Stromal cell of bone marrow (primary cell): ENCODE measurements around the gene ARHGAP18.

ENCODE experiments used
- DNase-seq: peaks from one replicate; pipeline ENCODE4 v3.0.0-alpha.2; 2012; ENCODE audit warnings: low read depth

ARHGAP18 gene

DNA sequence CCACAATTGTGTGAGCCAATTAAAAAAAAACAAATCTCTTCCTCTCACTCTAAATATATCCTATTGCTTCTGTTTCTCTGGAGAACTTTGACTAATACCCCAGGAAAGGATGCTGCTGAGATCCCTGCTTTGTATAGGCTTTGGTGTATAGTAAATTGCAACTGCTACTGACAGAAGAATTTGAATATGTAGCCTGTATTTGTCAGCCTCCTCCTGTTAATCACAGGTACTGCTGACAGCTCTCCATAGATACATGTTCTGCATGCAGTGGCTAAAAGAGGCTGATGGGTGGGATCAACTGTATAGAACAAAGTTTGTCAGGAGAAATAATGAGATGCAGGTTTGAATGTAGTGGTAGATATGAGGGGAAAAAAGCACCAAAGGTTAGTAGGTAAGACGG lies 95.0 kb downstream of the ARHGAP18 start:
- no peak for DNase-seq

- DNase-seq, result no peak
Observed at GRCh38 chr6:129614464-129614863, 95.5 kb downstream of the ARHGAP18 start.

- no peak for DNase-seq
Observed at GRCh38 chr6:129612440-129612839, 97.5 kb downstream of the ARHGAP18 start.

- no peak for DNase-seq
Observed at GRCh38 chr6:129609635-129610034, 100.3 kb downstream of the ARHGAP18 start.

GRCh38 chr6:129608886-129609537 lies 101.0 kb downstream of the ARHGAP18 start:
- no peak for DNase-seq

- DNase-seq, result no peak
Observed at GRCh38 chr6:129607581-129608186, 102.3 kb downstream of the ARHGAP18 start.

GRCh38 chr6:129606664-129607063 lies 103.3 kb downstream of the ARHGAP18 start:
- DNase-seq, result no peak

GRCh38 chr6:129605967-129606366 lies 104.0 kb downstream of the ARHGAP18 start:
- DNase-seq, result no peak

GRCh38 chr6:129605095-129605494 lies 104.9 kb downstream of the ARHGAP18 start:
- no peak for DNase-seq

GRCh38 chr6:129604321-129604720 lies 105.7 kb downstream of the ARHGAP18 start:
- DNase-seq, result no peak

GRCh38 chr6:129603741-129604140 lies 106.2 kb downstream of the ARHGAP18 start:
- no peak for DNase-seq

GRCh38 chr6:129601323-129601722 lies 108.7 kb downstream of the ARHGAP18 start:
- no peak for DNase-seq

- DNase-seq, result no peak
Observed at GRCh38 chr6:129599467-129599866, 110.5 kb downstream of the ARHGAP18 start.

- DNase-seq, result peak; percentile 59
Observed at GRCh38 chr6:129598244-129599187, 111.5 kb downstream of the ARHGAP18 start.

DNA sequence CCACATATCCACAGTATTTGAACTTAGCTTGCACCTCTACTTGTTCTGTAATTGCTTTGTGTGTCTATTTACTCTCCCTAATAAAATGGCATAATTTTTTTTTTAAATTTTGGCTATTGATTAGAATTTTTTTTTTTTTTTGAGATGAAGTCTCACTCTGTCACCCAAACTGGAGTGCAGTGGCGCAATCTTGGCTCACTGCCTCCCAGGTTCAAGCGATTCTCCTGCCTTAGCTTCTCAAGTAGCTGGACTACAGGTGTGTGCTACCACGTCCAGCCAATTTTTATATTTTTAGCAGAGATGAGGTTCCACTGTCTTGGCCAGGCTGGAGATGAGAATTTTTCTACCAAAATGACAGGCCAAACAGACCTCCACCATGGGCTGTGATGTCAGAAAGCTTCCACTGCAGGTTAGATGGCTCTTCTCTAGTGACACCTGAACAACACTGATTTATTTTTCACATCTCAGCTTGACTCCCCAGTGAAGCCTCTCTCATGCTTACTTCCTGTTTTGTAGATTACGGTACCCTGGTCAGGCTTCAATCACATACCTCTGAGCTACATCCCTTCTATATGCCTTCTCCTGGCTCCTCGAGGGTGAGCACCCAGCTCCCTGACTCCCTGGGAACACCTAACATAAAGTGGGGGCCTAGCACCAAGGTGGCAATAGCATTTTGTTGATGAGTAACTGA lies 112.8 kb downstream of the ARHGAP18 start:
- no peak for DNase-seq

GRCh38 chr6:129596522-129596921 lies 113.5 kb downstream of the ARHGAP18 start:
- no peak for DNase-seq

- DNase-seq, result no peak
Observed at GRCh38 chr6:129593233-129593564, 116.8 kb downstream of the ARHGAP18 start.

GRCh38 chr6:129592516-129593232 lies 117.3 kb downstream of the ARHGAP18 start:
- no peak for DNase-seq

- DNase-seq, result peak; percentile 37
Observed at GRCh38 chr6:129590408-129591022, 119.5 kb downstream of the ARHGAP18 start.

DNA sequence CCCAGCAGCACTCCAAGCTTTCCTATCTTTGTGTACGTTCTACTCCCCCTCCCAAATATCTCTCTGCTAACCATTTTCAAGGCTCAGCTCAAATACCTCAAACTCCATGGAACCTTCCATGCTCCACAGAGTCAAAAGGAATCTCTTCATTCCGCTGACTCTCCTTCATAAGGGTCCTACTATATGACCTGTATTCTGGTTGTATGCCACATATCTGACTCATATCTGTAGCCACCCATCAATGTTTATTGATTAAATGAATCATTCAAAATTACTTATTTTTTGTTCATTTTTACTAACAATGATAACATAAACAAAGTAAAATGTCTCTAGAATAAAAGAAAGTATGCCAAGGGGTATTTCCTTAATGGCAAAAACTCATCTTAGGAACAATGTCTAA lies 123.2 kb downstream of the ARHGAP18 start:
- no peak for DNase-seq

- no peak for DNase-seq
Observed at GRCh38 chr6:129583866-129584265, 126.1 kb downstream of the ARHGAP18 start.
